Retinal pigment epithelial cell (primary cell): ENCODE results near the gene SMPD1.

Experiments used
- DNase-seq: peaks from one replicate; pipeline ENCODE4 v3.0.0-alpha.2; 2010; ENCODE audit warnings: low read depth
- H3K4me3 ChIP-seq: 2 replicates; pipeline ENCODE4 v1.5.1; 2011; ENCODE audit warnings: mild to moderate bottlenecking, low read length, control low read depth, moderate library complexity
- TF ChIP-seq, protein P1 (sequence below): conservative IDR thresholded peaks from 2 replicates; pipeline ENCODE4 v1.5.1; 2011; ENCODE audit warnings: low read depth, low read length, control low read depth, inconsistent platforms

SMPD1 gene

DNA sequence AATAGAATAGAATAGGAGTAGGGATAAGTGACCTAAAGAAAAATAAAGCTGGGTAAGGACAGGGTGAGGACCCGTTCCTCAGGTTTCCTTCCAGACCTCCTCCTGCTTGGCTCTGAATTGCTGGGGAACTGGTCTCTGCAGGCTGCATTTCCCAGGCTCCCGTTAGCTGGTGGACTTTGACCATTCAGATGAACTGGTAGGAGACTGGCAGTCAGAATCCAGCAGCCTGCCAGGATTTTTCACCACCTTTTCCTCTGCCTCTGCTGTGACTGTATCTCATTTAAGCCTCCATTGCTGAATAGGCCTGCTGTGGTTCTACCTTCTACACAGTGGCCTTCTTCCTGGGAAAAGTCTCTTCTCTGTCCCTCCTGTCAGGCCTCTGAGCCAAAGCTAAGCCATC lies 24.6 kb upstream of the SMPD1 start:
- TF ChIP-seq, protein P1, sequence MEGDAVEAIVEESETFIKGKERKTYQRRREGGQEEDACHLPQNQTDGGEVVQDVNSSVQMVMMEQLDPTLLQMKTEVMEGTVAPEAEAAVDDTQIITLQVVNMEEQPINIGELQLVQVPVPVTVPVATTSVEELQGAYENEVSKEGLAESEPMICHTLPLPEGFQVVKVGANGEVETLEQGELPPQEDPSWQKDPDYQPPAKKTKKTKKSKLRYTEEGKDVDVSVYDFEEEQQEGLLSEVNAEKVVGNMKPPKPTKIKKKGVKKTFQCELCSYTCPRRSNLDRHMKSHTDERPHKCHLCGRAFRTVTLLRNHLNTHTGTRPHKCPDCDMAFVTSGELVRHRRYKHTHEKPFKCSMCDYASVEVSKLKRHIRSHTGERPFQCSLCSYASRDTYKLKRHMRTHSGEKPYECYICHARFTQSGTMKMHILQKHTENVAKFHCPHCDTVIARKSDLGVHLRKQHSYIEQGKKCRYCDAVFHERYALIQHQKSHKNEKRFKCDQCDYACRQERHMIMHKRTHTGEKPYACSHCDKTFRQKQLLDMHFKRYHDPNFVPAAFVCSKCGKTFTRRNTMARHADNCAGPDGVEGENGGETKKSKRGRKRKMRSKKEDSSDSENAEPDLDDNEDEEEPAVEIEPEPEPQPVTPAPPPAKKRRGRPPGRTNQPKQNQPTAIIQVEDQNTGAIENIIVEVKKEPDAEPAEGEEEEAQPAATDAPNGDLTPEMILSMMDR: no peak
- no peak overlapping the region for H3K4me3 ChIP-seq
- DNase-seq: no peak

DNA sequence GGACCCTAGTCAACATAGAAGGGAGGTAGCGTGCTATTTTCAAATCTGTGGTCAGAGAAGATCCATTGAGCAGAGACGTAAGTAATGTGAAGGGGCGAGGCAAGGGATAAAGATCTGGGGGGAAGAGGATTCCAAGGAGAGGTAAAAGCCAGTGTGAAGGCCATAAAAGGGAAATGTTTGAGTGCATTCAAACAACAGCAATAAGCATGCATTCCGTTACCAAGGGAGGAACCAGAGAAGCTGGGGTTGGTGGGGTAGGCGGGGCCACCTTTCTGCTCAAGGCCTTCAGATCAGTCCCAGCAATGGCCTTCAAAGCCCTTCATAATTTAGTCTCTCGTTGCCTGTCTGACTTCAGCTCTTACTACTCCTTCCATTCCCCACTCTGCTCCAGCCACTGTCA lies 18.4 kb upstream of the SMPD1 start:
- DNase-seq: no peak
- TF ChIP-seq, protein P1: no peak
- no peak overlapping the region for H3K4me3 ChIP-seq

GRCh38 chr11:6377902-6378639 lies 12.2 kb upstream of the SMPD1 start:
- no peak overlapping the region for H3K4me3 ChIP-seq
- TF ChIP-seq, protein P1: no peak
- DNase-seq: no peak

GRCh38 chr11:6378640-6378989 lies 11.7 kb upstream of the SMPD1 start:
- DNase-seq: no peak
- TF ChIP-seq, protein P1: no peak
- no peak overlapping the region for H3K4me3 ChIP-seq

GRCh38 chr11:6385046-6385777 lies 5.1 kb upstream of the SMPD1 start:
- TF ChIP-seq, protein P1: no peak
- H3K4me3 ChIP-seq: no peak overlapping the region
- DNase-seq: no peak

- no peak overlapping the region for H3K4me3 ChIP-seq
- TF ChIP-seq, protein P1: no peak
- no peak for DNase-seq
These were observed 2.3 kb upstream of the SMPD1 start for GRCh38 chr11:6387811-6388599.
